ENCODE results near the gene HOXC4. TPM values are rescaled to one million over a fixed set of nuclear protein-coding genes. Genes with fewer than 3 reads are reported as not detected.

The HOXC4 gene
- total and polyA plus RNA-seq, 2 of the 8 experiments (the other 6 are each of a cell fraction or from before 2014, with no cell fraction given), result not detected

GRCh38 chr12:54041097-54041690, 12.4 kb upstream of the HOXC4 start:
- POLR2A ChIA-PET (ENCODE audit: partially characterized antibody), result interaction anchor here (0.6 kb wide), 2 partner anchors 32 to 177 kb away, joined by 3 read pairs; partner anchors contain the start of gene HOXC8
- Histone ChIP-seq H3K79me1 (ENCODE audit: low read depth, low read length) (no peaks in the 10 kb centered on the region), H2BK120ac (replicated peaks; ENCODE audit: low read depth, low read length) (no peak overlapping the region), H2AFZ (ENCODE audit: low read length) (no peak overlapping the region), H4K5ac (ENCODE audit: insufficient read length, low read depth, low read length) (no peak overlapping the region), H3K14ac (ENCODE audit: insufficient read length) (no peak overlapping the region), H3K9ac (replicated peaks in 1 of 4; ENCODE audit: extremely low read depth in 1 of 4, low read depth in 3 of 4, low read length in 3 of 4) (no peak overlapping the region), H3K23ac (ENCODE audit: insufficient read length) (no peak overlapping the region), H3K56ac (replicated peaks; ENCODE audit: insufficient read length, low read depth, low read length) (no peak overlapping the region), H3K9me3 (ENCODE audit: insufficient read depth in 2 of 2, low read depth in 1 of 2, low read length in 1 of 2) (no peaks in the 10 kb centered on the region; a peak in 2 of 4 replicates), H3K23me2 (ENCODE audit: low read depth, low read length) (no peaks in the 10 kb centered on the region), H3K18ac (ENCODE audit: extremely low read depth, low read length) (no peak overlapping the region), H3K4ac (replicated peaks; ENCODE audit: insufficient read length, low read depth, low read length) (no peak overlapping the region), H4K91ac (replicated peaks; ENCODE audit: insufficient read length, low read length) (no peak overlapping the region), H3K4me2 (ENCODE audit: insufficient read depth in 1 of 2, low read depth in 2 of 2, low read length in 2 of 2) (no peak overlapping the region), H3K4me1 (replicated peaks in 1 of 4; ENCODE audit: control insufficient read depth in 3 of 4, insufficient read depth in 4 of 4, low read length in 3 of 4) (no peaks in the 10 kb centered on the region; a peak in 1 of 7 replicates), H3K27me3 (replicated peaks in 1 of 4; ENCODE audit: control insufficient read depth in 3 of 4, extremely low read depth in 1 of 4, insufficient read depth in 3 of 4, low read length in 3 of 4) (peaks cover 95 to 100% (median 99%) of the 10 kb centered on the region in 4 experiments), H4K8ac (ENCODE audit: extremely low read depth, insufficient read depth, low read length) (no peak overlapping the region), H3K27ac (ENCODE audit: low read depth, low read length) (no peak overlapping the region), H3K4me3 (ENCODE audit: extremely low read depth in 1 of 4, insufficient read depth in 2 of 4, low read depth in 3 of 4, low read length in 4 of 4) (no peak overlapping the region), H3K79me2 (ENCODE audit: control insufficient read depth in 1 of 2, insufficient read depth in 2 of 2, low read length in 2 of 2) (no peaks in the 10 kb centered on the region), H2AK5ac (ENCODE audit: low read depth, low read length) (no peak overlapping the region), H4K20me1 (replicated peaks in 1 of 2; ENCODE audit: control insufficient read depth in 1 of 2, insufficient read depth in 2 of 2, low read length in 2 of 2) (peaks cover 8 to 18% of the 10 kb centered on the region in 2 experiments), H3K36me3 (ENCODE audit: control insufficient read depth in 2 of 4, insufficient read depth in 4 of 4, low read length in 3 of 4) (no peaks in the 10 kb centered on the region; a peak in 1 of 8 replicates), H2BK5ac (ENCODE audit: low read depth, low read length) (no peak overlapping the region), H2BK12ac (ENCODE audit: low read depth, low read length) (no peak overlapping the region), H2BK15ac (ENCODE audit: low read length) (no peak overlapping the region), H2BK20ac (ENCODE audit: low read length) (no peak overlapping the region)
- CTCF ChIA-PET (ENCODE audit: partially characterized antibody), result interaction anchor here (1.0 to 20.0 kb wide), 13 partner anchors 9 to 294 kb away, joined by 3 to 339 read pairs (median 4); partner anchors contain the start of genes HOXC5 and SMUG1
- WGBS, 2 experiments (ENCODE audit: extremely low coverage in 1 of 2, insufficient coverage in 1 of 2, insufficient read length in 1 of 2, insufficient replicate concordance in 2 of 2, low coverage in 1 of 2, low lambda C conversion rate in 2 of 2, missing lambda C conversion rate in 1 of 2), result 29% methylated on average over 2 of the region's 2 CpGs; no CpG with 5 or more reads in 1 of the 2 experiments
- TF ChIP-seq ZNF274 (IDR thresholded peaks at IDR 0.05; ENCODE audit: borderline replicate concordance, extremely low read depth, low read length) (no peak), KDM4A (IDR thresholded peaks at IDR 0.05; ENCODE audit: low read depth, low read length, severe bottlenecking) (no peak), TCF12 (IDR thresholded peaks at IDR 0.05; ENCODE audit: low read depth, low read length) (peak; percentile 40; the same call in 1 of the 2 replicates)
- DNase-seq (ENCODE audit: low read depth in 1 of 2, low spot score in 2 of 2), result no peak
- no peak for FAIRE-seq

All from H1 (cell line).